H1 (cell line): Measurements from ENCODE around the gene APC2. TPM values are rescaled to one million over a fixed set of nuclear protein-coding genes. Genes with fewer than 3 reads are reported as not detected.
A peak's percentile ranks its signal among the peaks of the same experiment; 100 is the strongest.

Experiments
- ASH2L ChIP-seq: fragments of 200-600, 300-600 bp; sonication (generic); IDR thresholded peaks from one replicate; pipeline ENCODE4 v1.7.1; 2017; ENCODE audit warnings: low read length
- BACH1 ChIP-seq: IDR thresholded peaks from 2 replicates; pipeline ENCODE4 v1.6.1; 2012; ENCODE audit warnings: low read length, improper control_type of control experiment
- CBX5 ChIP-seq: fragments of 300-800, 300-1000 bp; sonication (generic); IDR thresholded peaks from 2 replicates; pipeline ENCODE4 v1.7.1; 2016; ENCODE audit warnings: antibody characterized with exemption, low read length, low read depth
- KDM4A ChIP-seq: IDR thresholded peaks from one replicate; pipeline ENCODE4 v1.7.1; 2012; ENCODE audit warnings: low read depth, mild to moderate bottlenecking, moderate library complexity, low read length, inconsistent platforms; ENCODE audit not compliant: severe bottlenecking
- KDM5A ChIP-seq: fragments of 200-600 bp; IDR thresholded peaks from 2 replicates; pipeline ENCODE4 v1.7.1; 2012; ENCODE audit warnings: mild to moderate bottlenecking, low read length, inconsistent platforms, mixed read lengths
- NRF1 ChIP-seq: IDR thresholded peaks from 2 replicates; pipeline ENCODE4 v1.6.1; 2011; ENCODE audit warnings: mild to moderate bottlenecking, low read depth, low read length, improper control_type of control experiment
- PHF8 ChIP-seq: fragments of 200-600 bp; sonication (generic); conservative IDR thresholded peaks from 2 replicates; pipeline ENCODE4 v1.7.1; 2012; ENCODE audit warnings: low read depth, mild to moderate bottlenecking, inconsistent platforms, low read length, moderate library complexity
- SAP30 ChIP-seq: fragments of 300-600 bp; sonication (generic); IDR thresholded peaks from 2 replicates; pipeline ENCODE4 v1.7.1; 2012; ENCODE audit warnings: low read length, moderate library complexity, mild to moderate bottlenecking, inconsistent platforms; ENCODE audit not compliant: insufficient read depth, insufficient replicate concordance
- SIX5 ChIP-seq: IDR thresholded peaks from 2 replicates; pipeline ENCODE4 v1.6.1; 2011; ENCODE audit warnings: mild to moderate bottlenecking, low read depth, low read length
- SP1 ChIP-seq: IDR thresholded peaks from 2 replicates; pipeline ENCODE4 v1.6.1; 2011; ENCODE audit warnings: low read depth, low read length
- polyA plus RNA-seq, 7 experiments: library from polyadenylated mRNA; depleted of rRNA in 3 of 7; stranded (reverse) in 5 of 7; unstranded in 2 of 7; fragments of >200 nt in 5 of 7; fragments of 200-250 nt in 2 of 7; gene quantifications; 1 replicate in 5 of 7; 2 replicates in 1 of 7; 4 replicates in 1 of 7; pipeline versions ENCODE4 v1.2.1 to v1.2.3, GENCODE V29; 2011 to 2013; ENCODE audit warnings: missing spikeins in 2 of 7, mixed read lengths in 2 of 7
- total RNA-seq: library from RNA; stranded (reverse); fragmentation: NEBNext Ultra II Directional; extraction: Animal tissue kit (Norgen Biotek cat#: 25700); gene quantifications from 2 replicates; pipeline ENCODE4 v1.2.1, GENCODE V29; 2021
- TF ChIP-seq, protein P1 (sequence below): fragments of 300-600 bp; sonication (generic); IDR thresholded peaks from 2 replicates; pipeline ENCODE4 v1.7.1; 2012; ENCODE audit warnings: low read length, moderate library complexity, mild to moderate bottlenecking, inconsistent platforms; ENCODE audit not compliant: insufficient replicate concordance

APC2 gene
- total and polyA plus RNA-seq, 2 of the 8 experiments (the other 6 are each of a cell fraction or from before 2014, with no cell fraction given): 1.3 to 4.1 TPM

DNA sequence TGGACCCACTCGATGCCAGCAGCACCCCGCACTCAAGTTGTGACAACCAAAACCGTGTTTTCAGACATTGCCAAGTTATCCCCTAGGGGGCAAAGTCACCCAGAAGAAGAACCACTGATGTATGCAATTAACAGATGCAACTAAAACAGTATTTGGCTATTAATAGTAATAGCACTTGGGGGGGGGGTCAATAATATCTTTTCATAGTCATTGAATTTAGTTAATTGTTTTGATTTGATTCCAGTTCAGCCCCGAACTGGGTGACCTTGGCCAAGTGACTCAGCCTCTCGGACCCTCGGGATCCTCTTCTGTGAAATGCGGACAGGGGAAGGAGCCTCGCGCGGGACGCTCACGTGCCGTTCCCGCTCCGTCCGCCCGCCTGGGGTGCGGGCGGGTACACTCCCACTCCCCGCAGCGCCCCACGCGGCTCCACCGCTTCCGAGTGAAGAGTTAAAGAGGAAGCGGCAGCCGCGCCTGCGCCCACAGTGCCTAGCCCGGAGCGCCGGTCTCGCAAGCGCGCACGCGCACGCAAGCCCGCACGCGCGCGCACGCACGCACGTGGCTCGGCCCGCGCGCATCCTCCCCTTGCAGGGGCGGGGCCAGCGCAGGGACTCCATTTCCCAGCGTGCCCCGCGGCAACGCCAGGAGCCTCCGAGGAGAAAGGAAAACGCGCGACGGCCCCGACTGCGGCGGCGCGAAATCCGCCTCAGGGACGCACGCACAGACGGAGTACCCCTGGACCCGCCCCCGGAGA is 43.0 kb upstream of the APC2 start (continued):
- TF ChIP-seq CBX5 (no peak), BACH1 (peak; percentile 44), NRF1 (peak; percentile 46), KDM5A (peak; percentile 62; the same call in 1 of the 2 replicates), PHF8 (peak; percentile 57), ASH2L (peak; percentile 73), KDM4A (peak; percentile 53), SP1 (peak; percentile 74; the same call in 1 of the 2 replicates), SIX5 (peak; percentile 48), SAP30 (peak; percentile 60)
- TF ChIP-seq, protein P1, sequence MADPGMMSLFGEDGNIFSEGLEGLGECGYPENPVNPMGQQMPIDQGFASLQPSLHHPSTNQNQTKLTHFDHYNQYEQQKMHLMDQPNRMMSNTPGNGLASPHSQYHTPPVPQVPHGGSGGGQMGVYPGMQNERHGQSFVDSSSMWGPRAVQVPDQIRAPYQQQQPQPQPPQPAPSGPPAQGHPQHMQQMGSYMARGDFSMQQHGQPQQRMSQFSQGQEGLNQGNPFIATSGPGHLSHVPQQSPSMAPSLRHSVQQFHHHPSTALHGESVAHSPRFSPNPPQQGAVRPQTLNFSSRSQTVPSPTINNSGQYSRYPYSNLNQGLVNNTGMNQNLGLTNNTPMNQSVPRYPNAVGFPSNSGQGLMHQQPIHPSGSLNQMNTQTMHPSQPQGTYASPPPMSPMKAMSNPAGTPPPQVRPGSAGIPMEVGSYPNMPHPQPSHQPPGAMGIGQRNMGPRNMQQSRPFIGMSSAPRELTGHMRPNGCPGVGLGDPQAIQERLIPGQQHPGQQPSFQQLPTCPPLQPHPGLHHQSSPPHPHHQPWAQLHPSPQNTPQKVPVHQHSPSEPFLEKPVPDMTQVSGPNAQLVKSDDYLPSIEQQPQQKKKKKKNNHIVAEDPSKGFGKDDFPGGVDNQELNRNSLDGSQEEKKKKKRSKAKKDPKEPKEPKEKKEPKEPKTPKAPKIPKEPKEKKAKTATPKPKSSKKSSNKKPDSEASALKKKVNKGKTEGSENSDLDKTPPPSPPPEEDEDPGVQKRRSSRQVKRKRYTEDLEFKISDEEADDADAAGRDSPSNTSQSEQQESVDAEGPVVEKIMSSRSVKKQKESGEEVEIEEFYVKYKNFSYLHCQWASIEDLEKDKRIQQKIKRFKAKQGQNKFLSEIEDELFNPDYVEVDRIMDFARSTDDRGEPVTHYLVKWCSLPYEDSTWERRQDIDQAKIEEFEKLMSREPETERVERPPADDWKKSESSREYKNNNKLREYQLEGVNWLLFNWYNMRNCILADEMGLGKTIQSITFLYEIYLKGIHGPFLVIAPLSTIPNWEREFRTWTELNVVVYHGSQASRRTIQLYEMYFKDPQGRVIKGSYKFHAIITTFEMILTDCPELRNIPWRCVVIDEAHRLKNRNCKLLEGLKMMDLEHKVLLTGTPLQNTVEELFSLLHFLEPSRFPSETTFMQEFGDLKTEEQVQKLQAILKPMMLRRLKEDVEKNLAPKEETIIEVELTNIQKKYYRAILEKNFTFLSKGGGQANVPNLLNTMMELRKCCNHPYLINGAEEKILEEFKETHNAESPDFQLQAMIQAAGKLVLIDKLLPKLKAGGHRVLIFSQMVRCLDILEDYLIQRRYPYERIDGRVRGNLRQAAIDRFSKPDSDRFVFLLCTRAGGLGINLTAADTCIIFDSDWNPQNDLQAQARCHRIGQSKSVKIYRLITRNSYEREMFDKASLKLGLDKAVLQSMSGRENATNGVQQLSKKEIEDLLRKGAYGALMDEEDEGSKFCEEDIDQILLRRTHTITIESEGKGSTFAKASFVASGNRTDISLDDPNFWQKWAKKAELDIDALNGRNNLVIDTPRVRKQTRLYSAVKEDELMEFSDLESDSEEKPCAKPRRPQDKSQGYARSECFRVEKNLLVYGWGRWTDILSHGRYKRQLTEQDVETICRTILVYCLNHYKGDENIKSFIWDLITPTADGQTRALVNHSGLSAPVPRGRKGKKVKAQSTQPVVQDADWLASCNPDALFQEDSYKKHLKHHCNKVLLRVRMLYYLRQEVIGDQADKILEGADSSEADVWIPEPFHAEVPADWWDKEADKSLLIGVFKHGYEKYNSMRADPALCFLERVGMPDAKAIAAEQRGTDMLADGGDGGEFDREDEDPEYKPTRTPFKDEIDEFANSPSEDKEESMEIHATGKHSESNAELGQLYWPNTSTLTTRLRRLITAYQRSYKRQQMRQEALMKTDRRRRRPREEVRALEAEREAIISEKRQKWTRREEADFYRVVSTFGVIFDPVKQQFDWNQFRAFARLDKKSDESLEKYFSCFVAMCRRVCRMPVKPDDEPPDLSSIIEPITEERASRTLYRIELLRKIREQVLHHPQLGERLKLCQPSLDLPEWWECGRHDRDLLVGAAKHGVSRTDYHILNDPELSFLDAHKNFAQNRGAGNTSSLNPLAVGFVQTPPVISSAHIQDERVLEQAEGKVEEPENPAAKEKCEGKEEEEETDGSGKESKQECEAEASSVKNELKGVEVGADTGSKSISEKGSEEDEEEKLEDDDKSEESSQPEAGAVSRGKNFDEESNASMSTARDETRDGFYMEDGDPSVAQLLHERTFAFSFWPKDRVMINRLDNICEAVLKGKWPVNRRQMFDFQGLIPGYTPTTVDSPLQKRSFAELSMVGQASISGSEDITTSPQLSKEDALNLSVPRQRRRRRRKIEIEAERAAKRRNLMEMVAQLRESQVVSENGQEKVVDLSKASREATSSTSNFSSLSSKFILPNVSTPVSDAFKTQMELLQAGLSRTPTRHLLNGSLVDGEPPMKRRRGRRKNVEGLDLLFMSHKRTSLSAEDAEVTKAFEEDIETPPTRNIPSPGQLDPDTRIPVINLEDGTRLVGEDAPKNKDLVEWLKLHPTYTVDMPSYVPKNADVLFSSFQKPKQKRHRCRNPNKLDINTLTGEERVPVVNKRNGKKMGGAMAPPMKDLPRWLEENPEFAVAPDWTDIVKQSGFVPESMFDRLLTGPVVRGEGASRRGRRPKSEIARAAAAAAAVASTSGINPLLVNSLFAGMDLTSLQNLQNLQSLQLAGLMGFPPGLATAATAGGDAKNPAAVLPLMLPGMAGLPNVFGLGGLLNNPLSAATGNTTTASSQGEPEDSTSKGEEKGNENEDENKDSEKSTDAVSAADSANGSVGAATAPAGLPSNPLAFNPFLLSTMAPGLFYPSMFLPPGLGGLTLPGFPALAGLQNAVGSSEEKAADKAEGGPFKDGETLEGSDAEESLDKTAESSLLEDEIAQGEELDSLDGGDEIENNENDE: no peak
